Mesenchymal stem cell (in vitro differentiated cells and primary cell): ENCODE measurements around the gene ARFGAP1.

Experiments used
- DNase-seq: peaks from one replicate; pipeline ENCODE4 v3.0.0-alpha.2; 2013
- H2AFZ ChIP-seq: one replicate; pipeline ENCODE4 v1.6.1; 2013; ENCODE audit warnings: low read depth, mild to moderate bottlenecking, control low read depth, inconsistent platforms, low read length, moderate library complexity
- H2AK5ac ChIP-seq: 2 replicates; pipeline ENCODE4 v1.6.1; 2013; ENCODE audit warnings: low read length, moderate library complexity, mild to moderate bottlenecking, inconsistent platforms; ENCODE audit not compliant: severe bottlenecking
- H2BK120ac ChIP-seq: one replicate; pipeline ENCODE4 v1.6.1; 2013; ENCODE audit warnings: low read depth, mild to moderate bottlenecking, inconsistent platforms, low read length, moderate library complexity
- H2BK12ac ChIP-seq, 2 experiments: one replicate each; pipeline ENCODE4 v1.6.1; 2013; ENCODE audit warnings: inconsistent platforms in 2 of 2, low read length in 2 of 2, mild to moderate bottlenecking in 2 of 2, moderate library complexity in 2 of 2, control low read depth in 1 of 2
- H2BK15ac ChIP-seq: one replicate; pipeline ENCODE4 v1.6.1; 2013; ENCODE audit warnings: mild to moderate bottlenecking, low read depth, inconsistent platforms; ENCODE audit not compliant: poor library complexity, severe bottlenecking
- H2BK5ac ChIP-seq: 2 replicates; pipeline ENCODE4 v1.6.1; 2013; ENCODE audit warnings: low read depth, mild to moderate bottlenecking, low read length, control low read depth, inconsistent platforms; ENCODE audit not compliant: poor library complexity, severe bottlenecking
- H3K14ac ChIP-seq, 2 experiments: one replicate each; pipeline ENCODE4 v1.6.1; 2013; ENCODE audit warnings: inconsistent platforms in 2 of 2, low read length in 2 of 2, control low read depth in 1 of 2, mild to moderate bottlenecking in 1 of 2, moderate library complexity in 1 of 2
- H3K18ac ChIP-seq, 2 experiments: one replicate each; pipeline ENCODE4 v1.6.1; 2013; ENCODE audit warnings: inconsistent platforms in 2 of 2, low read length in 2 of 2, control low read depth in 1 of 2, low read depth in 1 of 2, mild to moderate bottlenecking in 1 of 2
- H3K23ac ChIP-seq, 2 experiments: one replicate each; pipeline ENCODE4 v1.6.1; 2013; ENCODE audit warnings: inconsistent platforms in 2 of 2, low read length in 2 of 2, mild to moderate bottlenecking in 2 of 2, moderate library complexity in 2 of 2, control low read depth in 1 of 2
- H3K27ac ChIP-seq: 2 replicates; pipeline ENCODE4 v1.5.1; 2013; ENCODE audit warnings: mild to moderate bottlenecking, moderate library complexity, low read length, control low read depth, inconsistent platforms; ENCODE audit not compliant: poor library complexity, severe bottlenecking
- H3K27me3 ChIP-seq, 2 experiments: 2 replicates each; pipeline versions ENCODE4 v1.6.1 to v1.7.0; 2013; ENCODE audit warnings: low read length in 2 of 2, mild to moderate bottlenecking in 2 of 2, moderate library complexity in 2 of 2, control low read depth in 1 of 2, inconsistent platforms in 1 of 2; ENCODE audit not compliant: control insufficient read depth in 1 of 2, insufficient read depth in 1 of 2
- H3K36me3 ChIP-seq, 2 experiments: 2 replicates each; pipeline versions ENCODE4 v1.6.1 to v1.7.0; 2013; ENCODE audit warnings: low read length in 2 of 2, control low read depth in 1 of 2, inconsistent platforms in 1 of 2, low read depth in 1 of 2, mild to moderate bottlenecking in 1 of 2; ENCODE audit not compliant: insufficient read depth in 2 of 2, control insufficient read depth in 1 of 2
- H3K4ac ChIP-seq, 2 experiments: one replicate each; pipeline ENCODE4 v1.6.1; 2013; ENCODE audit warnings: inconsistent platforms in 2 of 2, low read length in 2 of 2, mild to moderate bottlenecking in 2 of 2, moderate library complexity in 2 of 2, control low read depth in 1 of 2, low read depth in 1 of 2
- H3K4me1 ChIP-seq: 2 replicates; pipeline ENCODE4 v1.6.1; 2013; ENCODE audit warnings: low read depth, low read length, control low read depth; ENCODE audit not compliant: control insufficient read depth, insufficient read depth
- H3K4me2 ChIP-seq: 2 replicates; pipeline ENCODE4 v1.6.1; 2013; ENCODE audit warnings: low read length, mild to moderate bottlenecking, inconsistent platforms; ENCODE audit not compliant: poor library complexity, severe bottlenecking
- H3K4me3 ChIP-seq, 2 experiments: 2 replicates each; pipeline versions ENCODE4 v1.5.1 to v1.7.0; 2013; ENCODE audit warnings: low read length in 2 of 2, mild to moderate bottlenecking in 2 of 2, control low read depth in 1 of 2, low read depth in 1 of 2; ENCODE audit not compliant: insufficient read depth in 1 of 2
- H3K79me1 ChIP-seq: replicated peaks from 2 replicates; pipeline ENCODE4 v1.6.1; 2013; ENCODE audit warnings: mild to moderate bottlenecking, control low read depth, low read length, inconsistent platforms; ENCODE audit not compliant: poor library complexity, severe bottlenecking
- H3K9ac ChIP-seq: 2 replicates; pipeline ENCODE4 v1.7.0; 2013; ENCODE audit warnings: mild to moderate bottlenecking, low read length, moderate library complexity
- H3K9me3 ChIP-seq: 2 replicates; pipeline ENCODE4 v1.7.0; 2013; ENCODE audit warnings: mild to moderate bottlenecking, low read length; ENCODE audit not compliant: control insufficient read depth
- H4K8ac ChIP-seq: one replicate; pipeline ENCODE4 v1.6.1; 2013; ENCODE audit warnings: inconsistent platforms, mild to moderate bottlenecking, low read length, moderate library complexity
- H4K91ac ChIP-seq: one replicate; pipeline ENCODE4 v1.6.1; 2013; ENCODE audit warnings: mild to moderate bottlenecking, low read length, inconsistent platforms
- WGBS: methylation state at CpG from one replicate; pipeline ENCODE4 v1.1.7; 2013; ENCODE audit warnings: mixed read lengths; 5-methylcytosine and 5-hydroxymethylcytosine counted together

Gene ARFGAP1

DNA sequence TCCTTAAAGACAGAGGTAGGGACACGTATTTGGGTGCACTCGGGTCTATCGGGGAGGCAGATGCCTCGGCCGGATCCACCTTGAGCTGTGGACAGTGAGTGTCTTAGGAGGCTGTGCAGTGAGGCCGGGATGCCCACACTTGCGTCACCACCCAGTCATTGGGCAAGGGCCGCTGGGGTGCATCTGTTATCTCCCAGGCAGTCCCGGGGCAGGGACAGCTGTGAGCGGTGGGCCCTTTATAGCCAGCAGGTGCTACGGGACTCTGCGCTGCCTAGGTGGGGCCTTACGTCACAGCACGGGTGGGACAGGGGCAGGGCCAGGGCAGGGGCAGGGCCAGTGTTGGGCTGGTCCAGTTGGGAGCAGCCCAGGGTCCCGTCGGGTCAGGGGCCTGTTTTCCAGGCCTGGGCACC, 19.7 kb downstream of the ARFGAP1 start:
- H3K4me2 ChIP-seq, result no peak overlapping the region
- H3K4me1 ChIP-seq, result peaks cover 30% of the 10 kb centered on the region
- no peak overlapping the region for H2BK120ac ChIP-seq
- WGBS, result 94% methylated on average over 16 of the region's 16 CpGs
- peaks cover 23 to 46% of the 10 kb centered on the region in 2 experiments for H3K36me3 ChIP-seq
- no peak overlapping the region for H3K18ac ChIP-seq
- no peak overlapping the region for H3K14ac ChIP-seq
- no peak overlapping the region for H2BK5ac ChIP-seq
- DNase-seq, result no peak
- no peak overlapping the region for H3K23ac ChIP-seq
- no peak overlapping the region for H4K8ac ChIP-seq
- H2AK5ac ChIP-seq, result no peak overlapping the region
- no peak overlapping the region for H2BK12ac ChIP-seq
- no peak overlapping the region for H2AFZ ChIP-seq
- no peaks in the 10 kb centered on the region for H3K9me3 ChIP-seq
- H2BK15ac ChIP-seq, result no peak overlapping the region
- H3K79me1 ChIP-seq, result peaks cover 8% of the 10 kb centered on the region
- no peak overlapping the region for H4K91ac ChIP-seq
- no peak overlapping the region for H3K4ac ChIP-seq
- peaks cover 19 to 52% of the 10 kb centered on the region in 2 experiments for H3K27me3 ChIP-seq
- H3K9ac ChIP-seq, result no peak overlapping the region
- no peak overlapping the region for H3K27ac ChIP-seq
- H3K4me3 ChIP-seq, result no peak overlapping the region

DNA sequence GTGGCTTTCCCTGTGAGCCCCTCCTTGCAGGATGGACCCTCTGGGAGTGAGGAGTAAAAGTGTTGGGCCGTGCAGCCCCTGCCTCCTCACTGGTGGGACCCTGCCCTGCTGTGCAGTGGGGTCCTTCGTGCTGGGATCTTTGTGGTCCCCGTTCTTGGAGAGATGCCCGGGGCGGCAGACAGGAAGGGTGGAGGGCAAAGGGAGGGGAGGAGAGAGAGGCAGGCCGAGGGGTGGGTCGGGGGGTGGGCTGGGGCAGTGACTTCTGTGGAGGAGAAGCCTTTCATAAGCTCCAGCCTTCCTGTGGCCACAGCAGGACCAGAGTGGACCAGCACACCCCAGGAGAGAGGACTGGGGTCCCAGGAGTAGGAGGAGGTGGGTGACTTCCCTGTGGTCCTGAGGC, 20.3 kb downstream of the ARFGAP1 start, which contains the start of gene COL20A1:
COL20A1 (plus strand) TSS at position 283 of the 400 bp plus-strand sequence. CDS start 1,922 bp downstream, outside the sequence.
- no peak within 1 kb of the TSS for H4K8ac ChIP-seq
- H2BK120ac ChIP-seq, result no peak within 1 kb of the TSS
- H3K23ac ChIP-seq, result no peak within 1 kb of the TSS
- no peak within 1 kb of the TSS for H3K4me3 ChIP-seq
- no peak within 1 kb of the TSS for H2BK12ac ChIP-seq
- H3K4me2 ChIP-seq, result no peak within 1 kb of the TSS
- H2AK5ac ChIP-seq, result no peak within 1 kb of the TSS
- no peak within 1 kb of the TSS for H2BK5ac ChIP-seq
- no peak within 1 kb of the TSS for H3K27ac ChIP-seq
- H2BK15ac ChIP-seq, result no peak within 1 kb of the TSS
- H3K18ac ChIP-seq, result no peak within 1 kb of the TSS
- H3K27me3 ChIP-seq, result peaks cover 24 to 56% of the 10 kb centered on the region in 2 experiments
- H3K36me3 ChIP-seq, result peaks cover 17 to 40% of the 10 kb centered on the region in 2 experiments
- 59% methylated on average over 7 of the region's 7 CpGs for WGBS
- peaks cover 30% of the 10 kb centered on the region for H3K4me1 ChIP-seq
- DNase-seq, result no peak
- no peaks in the 10 kb centered on the region for H3K9me3 ChIP-seq
- H3K14ac ChIP-seq, result peak within 1 kb of the TSS in 1 of 2 experiments; percentile 6
- H3K4ac ChIP-seq, result no peak within 1 kb of the TSS
- H4K91ac ChIP-seq, result no peak within 1 kb of the TSS
- H3K9ac ChIP-seq, result no peak within 1 kb of the TSS
- H3K79me1 ChIP-seq, result peaks cover 6% of the 10 kb centered on the region
- no peak within 1 kb of the TSS for H2AFZ ChIP-seq

DNA sequence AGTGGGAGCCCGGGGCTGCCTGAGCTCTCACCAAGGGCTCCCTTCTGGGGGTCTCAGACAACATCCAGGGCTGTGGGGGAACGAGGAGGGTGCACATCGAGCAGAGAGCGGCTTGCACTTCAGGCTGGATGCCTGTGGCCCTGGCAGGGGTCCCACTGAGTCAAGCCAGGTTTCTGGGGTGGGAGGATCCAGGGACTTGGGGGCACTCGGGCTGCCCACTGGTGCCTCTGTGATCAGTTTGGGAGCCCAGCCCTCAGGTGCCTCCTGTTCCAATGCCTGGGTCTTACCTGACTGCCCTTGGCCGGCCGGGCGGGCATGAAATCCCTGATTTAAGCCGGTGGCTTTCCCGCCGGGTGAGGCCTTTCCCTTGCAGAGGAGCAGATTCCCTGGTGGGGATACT, 20.8 kb downstream of the ARFGAP1 start:
- Histone ChIP-seq H2BK120ac (no peak overlapping the region), H3K27ac (no peak overlapping the region), H2BK12ac (no peak overlapping the region), H2BK5ac (no peak overlapping the region), H3K23ac (no peak overlapping the region), H3K9me3 (no peaks in the 10 kb centered on the region), H3K79me1 (peaks cover 4% of the 10 kb centered on the region), H3K9ac (no peak overlapping the region), H2AFZ (no peak overlapping the region), H3K18ac (no peak overlapping the region), H3K4me2 (no peak overlapping the region), H3K4me3 (no peak overlapping the region), H2BK15ac (no peak overlapping the region), H4K8ac (no peak overlapping the region), H2AK5ac (no peak overlapping the region), H3K4ac (no peak overlapping the region), H3K14ac (no peak overlapping the region), H3K27me3 (peaks cover 27 to 61% of the 10 kb centered on the region in 2 experiments), H3K36me3 (peaks cover 11 to 34% of the 10 kb centered on the region in 2 experiments), H4K91ac (no peak overlapping the region), H3K4me1 (peaks cover 29% of the 10 kb centered on the region)
- no peak for DNase-seq
- 80% methylated on average over 11 of the region's 11 CpGs for WGBS

DNA sequence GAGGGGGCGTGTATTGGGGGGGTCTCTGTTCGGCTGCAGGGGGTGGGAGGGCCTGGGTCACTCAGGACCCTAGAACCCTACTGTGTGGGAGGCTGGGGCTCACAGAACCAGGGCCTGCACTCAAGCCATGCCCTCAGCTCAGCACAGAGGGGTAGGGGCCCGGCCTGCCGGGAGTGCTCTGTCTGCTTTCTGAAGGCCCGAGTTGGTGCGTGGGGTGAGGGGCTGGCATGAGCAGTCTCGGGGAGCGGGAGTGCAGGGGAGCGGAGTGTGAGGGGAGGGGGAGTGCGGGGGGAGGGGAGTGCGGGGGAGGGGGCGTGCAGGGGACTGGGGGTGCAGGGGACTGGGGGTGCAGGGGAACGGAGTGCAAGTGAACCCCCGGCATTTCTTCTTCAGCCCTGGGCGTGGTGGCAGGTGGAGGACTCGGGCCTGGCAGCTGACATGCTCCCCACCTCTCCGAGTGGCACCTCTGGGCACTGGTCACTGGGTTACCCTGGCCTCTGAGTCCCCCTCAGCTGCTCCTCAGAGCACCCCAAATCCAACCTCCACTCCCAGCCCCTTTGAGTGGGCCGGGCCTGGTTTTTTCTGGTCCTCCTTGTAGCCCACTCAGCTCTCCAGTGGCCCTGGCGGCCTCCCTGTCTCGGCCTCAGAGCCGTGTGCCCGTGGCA, 21.4 kb downstream of the ARFGAP1 start:
- WGBS, result 81% methylated on average over 11 of the region's 22 CpGs

More for the DNA sequence above, 21.4 kb downstream of the ARFGAP1 start:
- Histone ChIP-seq H3K18ac (no peak overlapping the region), H4K91ac (no peak overlapping the region), H2BK15ac (no peak overlapping the region), H3K4me2 (no peak overlapping the region), H3K27ac (no peak overlapping the region), H2AK5ac (no peak overlapping the region), H3K79me1 (peaks cover 4% of the 10 kb centered on the region), H3K4me1 (peaks cover 25% of the 10 kb centered on the region), H3K4ac (no peak overlapping the region), H3K9me3 (no peaks in the 10 kb centered on the region), H3K14ac (no peak overlapping the region), H2BK12ac (no peak overlapping the region), H2BK120ac (no peak overlapping the region), H3K23ac (no peak overlapping the region), H3K27me3 (peaks cover 30 to 66% of the 10 kb centered on the region in 2 experiments), H4K8ac (no peak overlapping the region), H3K9ac (no peak overlapping the region), H2AFZ (no peak overlapping the region), H2BK5ac (no peak overlapping the region), H3K36me3 (peaks cover 6 to 29% of the 10 kb centered on the region in 2 experiments), H3K4me3 (no peak overlapping the region)
- no peak for DNase-seq
